ENCODE measurements around the gene RAD9A. TPM values are rescaled to one million over a fixed set of nuclear protein-coding genes. Genes with fewer than 3 reads are reported as not detected.
A peak's percentile ranks its signal among the peaks of the same experiment; 100 is the strongest.

The RAD9A gene
- total RNA-seq, 1 experiment from 2014 or later = 20.9 TPM

- Histone ChIP-seq H3K9ac (ENCODE audit: extremely low read depth, insufficient read length, low read length) (no peak overlapping the region), H3K27ac (ENCODE audit: insufficient read length, low read depth, low read length) (no peak overlapping the region)
- TF ChIP-seq CTCF (conservative IDR thresholded peaks at IDR 0.05) = no peak
Observed at GRCh38 chr11:67396259-67396581, 4.4 kb downstream of the RAD9A start.

More at GRCh38 chr11:67396259-67396581, 4.4 kb downstream of the RAD9A start:
- Histone ChIP-seq H2BK20ac (ENCODE audit: low read depth, low read length, poor library complexity, severe bottlenecking) (no peak overlapping the region), H3T11ph (ENCODE audit: low read length) (no peak overlapping the region), H3K23ac (ENCODE audit: insufficient read length, low read depth, low read length) (no peak overlapping the region), H4K20me1 (ENCODE audit: control insufficient read depth, insufficient read depth, insufficient read length) (no peaks in the 10 kb centered on the region), H3K4me2 (ENCODE audit: insufficient read depth, insufficient read length, low read length) (no peak overlapping the region), H3K9me3 (ENCODE audit: control insufficient read depth, low read depth, low read length) (no peaks in the 10 kb centered on the region), H3K27me3 (ENCODE audit: insufficient read depth, low read length) (no peaks in the 10 kb centered on the region), H3K18ac (ENCODE audit: insufficient read length, low read depth, low read length) (no peak overlapping the region), H2BK120ac (ENCODE audit: low read depth, low read length, poor library complexity, severe bottlenecking) (no peak overlapping the region), H4K91ac (ENCODE audit: insufficient read length, low read depth, low read length) (no peak overlapping the region), H3K23me2 (ENCODE audit: insufficient read length, low read depth, low read length, poor library complexity, severe bottlenecking) (peaks cover 15% of the 10 kb centered on the region), H2BK12ac (ENCODE audit: insufficient read length, low read depth, low read length) (no peak overlapping the region), H2BK5ac (ENCODE audit: insufficient read length, low read length) (no peak overlapping the region), H3K4ac (ENCODE audit: low read depth, low read length) (no peak overlapping the region), H2AFZ (ENCODE audit: low read length) (no peak overlapping the region), H3K56ac (ENCODE audit: insufficient read length, low read depth, low read length) (no peak overlapping the region), H4K5ac (ENCODE audit: insufficient read length, low read depth, low read length) (no peak overlapping the region), H4K8ac (replicated peaks; ENCODE audit: insufficient read length, low read depth, low read length) (no peak overlapping the region), H3K14ac (ENCODE audit: insufficient read depth, low read length) (no peak overlapping the region; the same call in 1 of the 2 replicates), H2BK15ac (ENCODE audit: low read depth, low read length) (no peak overlapping the region), H3K79me1 (ENCODE audit: insufficient read depth, low read depth, low read length, poor library complexity, severe bottlenecking) (peaks cover 3% of the 10 kb centered on the region), H3K79me2 (ENCODE audit: insufficient read depth, low read length) (peaks cover 4% of the 10 kb centered on the region; the same call in 1 of the 2 replicates), H2AK5ac (ENCODE audit: insufficient read length, low read length) (no peak overlapping the region), H3K4me1 (ENCODE audit: insufficient read depth, low read length) (peaks cover 2% of the 10 kb centered on the region; the same call in 1 of the 2 replicates)
- H3K27me3 Mint-ChIP-seq (ENCODE audit: low read depth) = no peaks in the 10 kb centered on the region
- peak overlapping the region in 1 of 2 experiments; percentile 63; a peak in 3 of 5 replicates for H3K4me3 Mint-ChIP-seq
- no peaks in the 10 kb centered on the region; a peak in 1 of 5 replicates for H3K9me3 Mint-ChIP-seq
- DNase-seq = no peak
- peaks cover 21 to 57% (median 51%) of the 10 kb centered on the region in 3 experiments for H3K36me3 Mint-ChIP-seq (ENCODE audit: insufficient read depth in 1 of 3, low read depth in 3 of 3)
- no CpG with 5 or more reads among the region's 7 CpGs for WGBS (ENCODE audit: extremely low coverage, insufficient read length, low lambda C conversion rate)
- peak overlapping the region; percentile 55 to 90 (median 88); a peak in 4 of 7 replicates for H3K27ac Mint-ChIP-seq
- peaks cover 25% of the 10 kb centered on the region in 2 experiments for H3K4me1 Mint-ChIP-seq

All from H9 (cell line).